Activated T-helper 2 cell treated with anti-CD3 and anti-CD28 coated beads, Interferon-gamma antibody, Interleukin-2, Interleukin-4, amounts not matched to agents 10 μg/mL and 5 μg/mL and 100 μg/mL, durations not matched to agents 14 hours and 24 hours and 36 hours (primary cell): ENCODE measurements around the gene PPP4R3A. TPM values are rescaled to one million over a fixed set of nuclear protein-coding genes. Genes with fewer than 3 reads are reported as not detected.

Experiments used
- DNase-seq: peaks from one replicate; pipeline ENCODE4 v3.0.0; 2021; ENCODE audit warnings: low spot score
- H3K27ac Mint-ChIP-seq: one replicate; pipeline ENCODE4 v1.8.0; 2021; ENCODE audit warnings: mixed read lengths
- H3K27me3 Mint-ChIP-seq: one replicate; pipeline ENCODE4 v1.8.0; 2021; ENCODE audit warnings: low read depth, mixed read lengths
- H3K36me3 Mint-ChIP-seq: one replicate; pipeline ENCODE4 v1.8.0; 2021; ENCODE audit warnings: low read depth, mixed read lengths
- H3K4me1 Mint-ChIP-seq: one replicate; pipeline ENCODE4 v1.8.0; 2021; ENCODE audit warnings: low read depth, mixed read lengths
- H3K4me3 Mint-ChIP-seq: one replicate; pipeline ENCODE4 v1.8.0; 2021; ENCODE audit warnings: low read depth, mild to moderate bottlenecking, moderate library complexity, mixed read lengths
- H3K9me3 Mint-ChIP-seq: one replicate; pipeline ENCODE4 v1.8.0; 2021; ENCODE audit warnings: mixed read lengths
- intact Hi-C: fragments of 100-400 bp; cut with micrococcal nuclease; formaldehyde crosslinking; loops from one replicate; pipeline ENCODE4 v1.15.1; 2023
- total RNA-seq: library from RNA; stranded (reverse); gene quantifications from 2 replicates; pipeline ENCODE4 v1.2.3, GENCODE V29; 2022

The PPP4R3A gene
- total RNA-seq, 1 donor from 2014 or later: 121 TPM

DNA sequence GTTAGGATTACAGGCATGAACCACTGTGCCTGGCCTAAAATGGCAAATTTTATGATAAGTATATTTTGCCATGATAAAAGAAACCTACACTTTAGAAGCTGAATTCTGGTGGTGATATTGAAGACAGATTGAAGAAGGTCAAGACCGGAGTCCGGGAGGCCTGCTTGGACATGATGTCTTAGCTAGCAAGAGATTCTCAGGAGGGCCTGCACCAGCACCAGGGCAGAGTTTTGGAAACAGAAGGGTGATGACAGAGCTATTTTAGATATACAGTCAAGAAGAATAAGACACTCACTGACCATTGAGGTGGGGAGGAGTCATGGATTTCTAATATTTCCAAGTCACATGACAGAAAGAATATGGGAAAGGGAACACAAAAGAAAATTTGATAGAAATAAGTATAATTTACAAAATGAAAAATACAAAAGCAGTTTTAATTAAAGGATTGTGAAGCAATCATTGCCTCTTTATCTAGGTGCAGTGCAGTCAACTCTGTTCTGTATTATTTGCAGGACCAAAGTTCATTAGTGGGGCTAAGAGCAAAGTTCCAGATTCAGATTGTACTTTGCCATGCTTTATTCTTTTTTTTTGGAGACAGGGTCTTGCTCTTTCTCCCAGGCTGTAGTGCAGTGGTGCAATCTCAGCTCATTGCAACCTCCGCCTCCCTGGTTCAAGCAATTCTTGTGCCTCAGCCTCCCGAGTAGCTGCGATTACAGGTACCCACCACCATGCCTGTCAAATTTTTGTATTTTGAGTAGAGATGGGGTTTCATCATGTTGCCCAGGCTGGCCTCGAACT lies 9.3 kb upstream of the PPP4R3A start:
- no peak overlapping the region for H3K27ac Mint-ChIP-seq
- H3K4me3 Mint-ChIP-seq: no peak overlapping the region
- H3K9me3 Mint-ChIP-seq: no peaks in the 10 kb centered on the region
- no peak for DNase-seq
- no peaks in the 10 kb centered on the region for H3K36me3 Mint-ChIP-seq
- intact Hi-C loops: loop anchor here (10.0 kb wide), 1 partner anchor 315 kb away; no protein-coding TSS in a partner anchor
- H3K27me3 Mint-ChIP-seq: peaks cover 7% of the 10 kb centered on the region
- H3K4me1 Mint-ChIP-seq: no peaks in the 10 kb centered on the region

DNA sequence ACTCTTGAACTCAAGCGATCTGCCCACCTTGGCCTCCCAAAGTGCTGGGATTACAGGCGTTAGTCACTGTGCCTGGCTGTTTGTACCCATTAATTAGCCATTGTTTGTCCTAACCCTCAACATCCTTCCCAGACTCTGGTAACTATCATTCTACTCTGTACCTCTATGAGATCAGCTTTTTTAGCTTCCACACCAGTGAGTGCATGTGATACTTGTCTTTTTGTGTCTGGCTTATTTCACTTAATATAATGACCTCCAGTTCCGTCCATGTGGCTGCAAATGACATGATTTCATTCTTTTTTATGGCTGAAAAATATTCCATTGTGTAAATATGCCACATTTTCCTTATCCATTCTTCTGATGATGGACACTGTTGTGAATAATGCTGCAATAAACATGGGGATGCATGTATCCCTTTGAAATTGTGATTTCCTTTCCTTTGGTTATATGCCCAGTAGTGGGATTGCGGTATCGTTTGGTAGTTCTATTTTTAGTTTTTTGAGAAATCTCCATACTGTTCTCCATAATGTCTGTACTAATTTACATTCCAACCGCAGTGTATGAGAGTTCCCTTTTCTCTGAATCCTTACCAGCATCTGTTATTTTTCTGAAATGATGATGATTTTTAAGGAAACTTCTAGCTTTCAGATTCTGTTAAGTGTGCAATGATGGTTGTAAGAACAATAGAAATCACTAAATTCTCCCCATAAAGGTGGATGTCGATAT lies 6.7 kb upstream of the PPP4R3A start:
- Mint-ChIP-seq H3K27me3 (peaks cover 5% of the 10 kb centered on the region), H3K4me1 (no peaks in the 10 kb centered on the region), H3K4me3 (no peak overlapping the region), H3K9me3 (no peaks in the 10 kb centered on the region), H3K36me3 (no peaks in the 10 kb centered on the region), H3K27ac (no peak overlapping the region)
- no peak for DNase-seq
- intact Hi-C loops: loop anchor here (10.0 kb wide), 1 partner anchor 318 kb away; no protein-coding TSS in a partner anchor

DNA sequence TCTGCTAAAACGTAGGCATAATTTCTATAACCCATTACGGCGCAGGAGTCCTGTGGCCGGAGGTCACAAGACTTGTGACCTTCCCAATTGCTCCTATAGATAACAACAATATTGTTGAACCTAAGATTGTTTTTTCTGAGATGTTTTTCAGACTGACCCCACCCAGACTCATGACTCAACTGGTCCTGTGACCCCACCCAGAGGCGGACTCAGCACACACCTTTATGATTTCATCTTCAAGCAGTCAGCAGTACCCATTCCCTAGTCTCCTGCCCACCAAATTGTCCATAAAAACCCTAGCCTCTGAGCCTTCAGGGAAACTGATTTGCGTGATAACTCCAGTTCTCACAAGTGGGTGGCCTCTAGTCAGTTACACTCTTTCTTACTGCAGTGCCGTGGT lies 5.9 kb upstream of the PPP4R3A start:
- Mint-ChIP-seq H3K4me1 (peaks cover 2% of the 10 kb centered on the region), H3K36me3 (no peaks in the 10 kb centered on the region), H3K4me3 (no peak overlapping the region), H3K27ac (no peak overlapping the region), H3K9me3 (no peaks in the 10 kb centered on the region), H3K27me3 (peaks cover 5% of the 10 kb centered on the region)
- intact Hi-C loops: loop anchor here (10.0 kb wide), 1 partner anchor 319 kb away; no protein-coding TSS in a partner anchor
- no peak for DNase-seq

DNA sequence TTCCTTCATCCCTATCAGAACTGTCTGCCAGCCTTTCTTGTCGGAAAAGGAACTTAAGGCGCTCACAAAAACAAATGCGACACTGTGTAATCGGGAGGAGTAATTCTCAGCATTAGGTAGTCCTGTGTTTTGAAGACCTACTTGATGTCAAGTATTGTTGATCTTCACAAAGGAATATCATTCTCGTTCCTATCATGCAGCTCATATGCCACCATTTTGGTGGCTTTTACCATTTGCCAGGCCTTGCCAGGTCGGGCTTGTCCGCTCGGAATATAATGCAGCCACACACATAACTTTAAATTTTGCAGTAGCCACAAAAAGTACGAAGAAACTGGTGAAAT lies 903 bp upstream of the PPP4R3A start:
- Mint-ChIP-seq H3K4me3 (peak overlapping the region; percentile 94), H3K36me3 (peaks cover 30% of the 10 kb centered on the region), H3K27ac (peak overlapping the region; percentile 99), H3K27me3 (peaks cover 2% of the 10 kb centered on the region), H3K4me1 (peaks cover 18% of the 10 kb centered on the region), H3K9me3 (no peaks in the 10 kb centered on the region)
- intact Hi-C loops: loop anchor here (2.0 to 10.0 kb wide), 6 partner anchors 16 to 362 kb away; no protein-coding TSS in a partner anchor
- DNase-seq: no peak

DNA sequence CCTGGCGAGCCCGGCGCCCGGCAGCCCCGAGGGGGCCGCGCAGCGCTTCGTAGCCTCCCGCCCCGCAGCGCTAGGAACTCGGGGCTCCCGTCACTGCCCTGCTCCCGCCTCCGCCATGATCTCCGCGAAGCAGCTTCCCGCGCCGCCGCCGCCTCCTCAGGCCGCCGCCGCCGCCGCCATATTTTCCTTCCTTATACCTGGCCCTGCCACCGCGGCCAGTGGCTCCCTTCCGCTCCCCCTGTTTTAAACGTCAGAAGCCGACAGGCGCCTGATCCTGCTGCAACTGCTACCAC lies 286 bp downstream of the PPP4R3A start:
- Mint-ChIP-seq H3K9me3 (no peaks in the 10 kb centered on the region), H3K27me3 (peaks cover 1% of the 10 kb centered on the region), H3K27ac (peak overlapping the region; percentile 99), H3K36me3 (peaks cover 40% of the 10 kb centered on the region), H3K4me3 (peak overlapping the region; percentile 94), H3K4me1 (peaks cover 24% of the 10 kb centered on the region)
- intact Hi-C loops: loop anchor here (1.0 to 10.0 kb wide), 7 partner anchors 15 to 530 kb away; partner anchors contain the start of gene TRIP11
- DNase-seq: no peak

DNA sequence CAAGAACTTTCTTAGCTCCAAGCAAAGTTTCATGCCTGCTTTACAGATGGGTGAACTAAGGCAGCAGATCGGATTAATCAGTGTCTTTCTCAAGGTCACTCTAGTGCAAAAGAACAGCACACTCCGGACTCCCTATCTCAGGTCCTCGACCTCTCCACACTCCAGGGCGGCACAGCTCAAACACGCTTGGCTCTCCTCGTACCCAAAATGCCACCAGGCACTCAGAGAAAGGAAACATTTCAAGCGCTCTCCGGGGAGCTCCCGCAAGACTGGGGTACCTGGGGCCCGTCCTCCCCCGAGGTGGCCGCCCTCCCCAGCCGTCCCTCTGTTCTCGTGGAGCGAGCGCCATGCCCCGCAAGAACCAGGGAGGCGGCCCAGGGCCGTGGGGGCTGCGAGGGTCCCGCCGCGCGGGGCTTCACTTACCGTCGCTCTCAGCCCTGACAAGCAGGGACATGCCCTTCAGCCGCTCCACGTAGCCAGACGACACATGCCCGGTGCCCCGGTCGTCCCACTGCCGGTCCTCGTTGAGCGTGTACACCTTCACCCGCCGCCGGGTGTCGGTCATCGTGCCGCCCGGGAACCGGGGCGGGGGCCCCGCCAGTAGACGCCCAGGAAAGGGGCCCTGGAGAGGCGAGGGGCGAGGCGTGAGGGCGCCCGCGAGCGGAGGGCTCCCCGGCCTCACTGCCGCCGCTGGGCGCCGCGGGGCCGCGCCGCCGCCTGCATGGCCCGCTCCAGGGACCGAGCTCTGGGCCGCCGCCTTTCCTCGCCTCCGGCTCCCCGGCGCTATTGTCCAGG lies 830 bp downstream of the PPP4R3A start:
- Mint-ChIP-seq H3K4me3 (peak overlapping the region; percentile 97), H3K36me3 (peaks cover 46% of the 10 kb centered on the region), H3K27me3 (no peaks in the 10 kb centered on the region), H3K4me1 (peaks cover 25% of the 10 kb centered on the region), H3K9me3 (no peaks in the 10 kb centered on the region), H3K27ac (peak overlapping the region; percentile 94)
- DNase-seq: peak; percentile 48
- intact Hi-C loops: no loop called here

DNA sequence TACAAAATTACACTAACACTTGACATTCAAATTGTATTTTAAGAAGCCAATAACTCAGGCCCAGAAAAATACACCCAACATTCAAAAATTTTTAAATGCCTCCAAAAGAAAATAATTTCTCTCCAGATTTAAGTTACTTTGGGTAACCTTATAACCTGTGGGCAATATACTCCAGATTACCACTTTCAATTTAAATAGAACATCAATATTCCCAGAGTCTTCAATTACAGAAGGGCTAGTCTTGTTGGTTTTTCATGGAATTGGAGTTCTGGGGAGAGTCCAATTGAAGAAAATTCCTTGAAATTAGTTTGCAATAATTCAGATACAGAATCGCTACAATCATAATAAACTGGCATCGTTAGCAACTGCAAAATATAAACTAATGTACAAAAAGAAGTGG lies 2.0 kb downstream of the PPP4R3A start:
- Mint-ChIP-seq H3K4me3 (peak overlapping the region; percentile 97), H3K4me1 (peaks cover 31% of the 10 kb centered on the region), H3K9me3 (no peaks in the 10 kb centered on the region), H3K27ac (no peak overlapping the region), H3K36me3 (peaks cover 55% of the 10 kb centered on the region), H3K27me3 (no peaks in the 10 kb centered on the region)
- DNase-seq: no peak
- intact Hi-C loops: no loop called here

DNA sequence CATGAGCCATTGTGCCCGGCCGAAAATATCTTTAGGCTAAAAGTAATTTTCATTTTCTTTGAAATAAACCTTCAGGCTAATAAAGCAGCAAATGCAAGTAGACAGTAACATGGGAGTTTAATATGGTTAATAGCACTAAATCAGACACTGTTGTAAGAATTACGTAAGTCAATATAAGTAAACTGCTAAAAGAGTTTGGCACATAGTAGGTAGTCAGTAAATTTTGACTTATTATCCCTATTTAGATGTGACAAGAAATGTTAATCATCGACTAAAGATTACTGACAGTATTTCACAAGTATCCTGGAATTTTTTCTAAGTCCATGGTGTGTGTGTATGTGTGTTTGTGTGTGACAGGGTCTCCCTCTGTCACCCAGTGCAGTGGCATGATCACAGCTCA lies 3.9 kb downstream of the PPP4R3A start:
- no peak for DNase-seq
- Mint-ChIP-seq H3K9me3 (no peaks in the 10 kb centered on the region), H3K4me3 (peak overlapping the region; percentile 17), H3K4me1 (peaks cover 38% of the 10 kb centered on the region), H3K27me3 (no peaks in the 10 kb centered on the region), H3K36me3 (peaks cover 67% of the 10 kb centered on the region), H3K27ac (no peak overlapping the region)
- intact Hi-C loops: no loop called here

DNA sequence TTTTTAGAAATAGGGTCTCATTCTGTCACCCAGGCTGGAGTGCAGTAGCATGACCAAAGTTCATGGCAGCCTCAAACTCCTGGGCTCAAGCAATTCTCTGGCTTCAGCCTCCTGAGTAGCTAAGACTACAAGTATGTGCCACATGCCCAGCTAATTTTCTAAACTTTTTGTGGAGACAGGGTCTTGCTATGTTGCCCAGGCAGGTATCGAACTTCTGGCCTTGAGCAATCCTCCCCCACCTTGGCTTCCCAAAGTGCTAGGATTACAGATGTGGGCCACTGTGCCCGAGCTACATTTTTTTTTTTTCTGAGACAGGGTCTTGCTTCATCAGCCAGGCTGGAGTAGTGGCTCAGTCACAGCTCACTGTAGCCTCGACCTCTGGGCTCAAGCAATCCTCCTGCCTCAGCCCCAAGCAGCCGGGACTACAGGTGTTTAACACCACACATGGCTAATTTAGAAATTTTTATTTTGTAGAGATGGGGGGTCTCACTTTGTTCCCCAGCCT lies 7.1 kb downstream of the PPP4R3A start:
- Mint-ChIP-seq H3K27ac (no peak overlapping the region), H3K36me3 (peaks cover 64% of the 10 kb centered on the region)

DNA sequence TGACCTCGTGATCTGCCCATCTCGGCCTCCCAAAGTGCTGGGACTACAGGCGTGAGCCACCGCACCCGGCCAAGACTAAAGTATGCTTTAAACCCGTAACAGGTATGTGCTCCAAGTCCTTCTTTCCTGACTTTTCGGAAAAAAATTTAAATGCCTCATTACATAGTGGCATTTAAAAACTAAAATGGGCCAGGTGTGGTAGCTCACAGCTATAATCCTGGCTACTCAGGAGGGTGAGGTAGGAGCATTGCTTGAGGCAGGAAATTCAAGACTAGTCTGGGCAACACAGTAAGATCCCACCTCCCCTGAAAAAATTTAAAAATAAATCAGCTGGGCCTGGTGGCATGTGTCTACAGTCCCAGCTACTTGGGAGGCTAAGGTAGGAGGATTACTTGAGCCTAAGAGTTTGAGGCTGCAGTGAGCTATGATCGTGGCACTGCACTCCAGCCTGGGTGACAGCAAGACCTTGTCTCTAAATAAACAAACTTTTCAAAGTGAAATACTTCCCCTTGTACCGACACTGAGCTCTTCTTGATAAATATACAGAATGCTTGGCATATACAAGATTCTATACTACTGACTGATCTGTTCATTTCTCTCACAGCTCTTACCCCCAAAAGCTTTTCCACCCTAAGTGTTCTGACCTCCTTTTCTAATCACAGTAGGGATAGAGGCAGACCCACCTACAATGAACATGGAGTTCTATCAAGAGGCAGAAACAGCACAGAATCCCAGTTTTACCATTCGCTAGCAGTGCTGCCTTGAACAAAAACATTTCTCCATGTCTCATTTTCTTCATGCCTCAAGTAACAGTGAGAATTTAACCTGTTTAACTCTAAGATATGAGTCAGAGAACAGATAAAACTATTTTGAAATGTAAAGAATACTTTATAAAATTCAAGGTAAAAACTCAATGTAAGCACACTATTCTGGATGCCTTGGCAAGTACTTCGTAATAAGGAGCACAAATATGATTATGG lies 7.9 kb downstream of the PPP4R3A start:
- intact Hi-C loops: no loop called here

More for the DNA sequence above, 7.1 kb downstream of the PPP4R3A start:
- H3K27me3 Mint-ChIP-seq: no peaks in the 10 kb centered on the region
- peaks cover 37% of the 10 kb centered on the region for H3K4me1 Mint-ChIP-seq
- no peak overlapping the region for H3K4me3 Mint-ChIP-seq
- intact Hi-C loops: no loop called here
- no peak for DNase-seq
- H3K9me3 Mint-ChIP-seq: no peaks in the 10 kb centered on the region

DNA sequence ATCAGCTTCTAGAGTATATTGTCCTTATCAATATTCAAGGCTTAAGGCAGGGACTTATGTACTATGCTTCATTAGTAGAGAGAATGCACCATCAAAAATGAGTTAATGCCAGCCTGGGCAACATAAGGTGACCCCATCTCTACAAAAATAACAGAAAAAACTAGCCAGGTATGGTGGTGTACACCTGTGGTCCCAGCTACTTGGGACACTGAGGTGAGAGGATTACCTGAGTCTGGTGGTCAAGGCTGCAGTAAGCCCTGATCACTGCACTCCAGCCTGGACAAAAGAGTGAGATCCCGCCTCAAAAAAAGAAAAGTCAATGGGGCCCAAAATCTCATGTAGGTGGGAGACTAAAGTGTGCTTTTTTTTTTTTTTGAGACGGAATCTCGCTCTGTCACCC lies 8.8 kb downstream of the PPP4R3A start:
- Mint-ChIP-seq H3K9me3 (no peaks in the 10 kb centered on the region), H3K4me1 (peaks cover 44% of the 10 kb centered on the region), H3K36me3 (peaks cover 64% of the 10 kb centered on the region), H3K27me3 (no peaks in the 10 kb centered on the region), H3K27ac (no peak overlapping the region), H3K4me3 (no peak overlapping the region)
- intact Hi-C loops: no loop called here
- DNase-seq: no peak

More for the DNA sequence above, 7.9 kb downstream of the PPP4R3A start:
- no peak for DNase-seq
- no peak overlapping the region for H3K4me3 Mint-ChIP-seq
- H3K36me3 Mint-ChIP-seq: peaks cover 66% of the 10 kb centered on the region
- peak overlapping the region; percentile 30 for H3K27ac Mint-ChIP-seq
- no peaks in the 10 kb centered on the region for H3K9me3 Mint-ChIP-seq
- no peaks in the 10 kb centered on the region for H3K27me3 Mint-ChIP-seq
- peaks cover 43% of the 10 kb centered on the region for H3K4me1 Mint-ChIP-seq

DNA sequence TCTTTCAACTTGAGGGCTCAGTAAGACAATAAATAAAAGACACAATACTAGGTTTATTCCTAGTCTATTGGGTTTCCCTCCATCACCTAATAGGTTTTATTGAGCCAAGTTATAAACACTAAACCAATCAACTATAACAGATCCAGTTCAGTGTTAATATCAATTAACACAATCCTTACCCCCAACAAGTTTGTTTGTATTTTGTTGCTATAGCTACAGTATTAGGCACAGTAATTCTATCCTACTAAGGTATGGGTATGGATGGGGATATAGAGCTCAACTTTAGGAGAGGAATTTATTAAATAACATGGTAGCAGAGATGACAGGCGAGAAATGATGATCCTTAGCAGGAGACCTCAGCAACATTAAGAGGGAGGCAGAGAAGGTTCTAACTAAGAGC lies 13.3 kb downstream of the PPP4R3A start:
- no peaks in the 10 kb centered on the region for H3K27me3 Mint-ChIP-seq
- H3K4me3 Mint-ChIP-seq: no peak overlapping the region
- no peak for DNase-seq
- peaks cover 56% of the 10 kb centered on the region for H3K4me1 Mint-ChIP-seq
- H3K27ac Mint-ChIP-seq: no peak overlapping the region
- peaks cover 44% of the 10 kb centered on the region for H3K36me3 Mint-ChIP-seq
- no peaks in the 10 kb centered on the region for H3K9me3 Mint-ChIP-seq
- intact Hi-C loops: no loop called here
